Transverse colon (tissue), 4 donors: ENCODE results near the gene MYO5B.

Experiments used
- CTCF ChIP-seq, 5 experiments: fragments of 200-600 bp in 3 of 5; fragments of 450-650 bp in 2 of 5; sonication (generic) in 3 of 5; IDR thresholded peaks; 1 replicate in 2 of 5; 2 replicates in 3 of 5; pipeline ENCODE4 v1.5.1; 2016 to 2017; ENCODE audit warnings: antibody characterized with exemption in 5 of 5, inconsistent platforms in 3 of 5, mild to moderate bottlenecking in 2 of 5, moderate library complexity in 1 of 5
- POLR2A ChIP-seq: fragments of 450-650 bp; IDR thresholded peaks from one replicate; pipeline ENCODE4 v1.6.1; 2016; ENCODE audit warnings: antibody characterized with exemption, mild to moderate bottlenecking, moderate library complexity
- POLR2AphosphoS5 ChIP-seq, 3 donors: sonication (generic); formaldehyde crosslinking; IDR thresholded peaks; one replicate each; pipeline ENCODE4 v1.6.1; 2016; ENCODE audit warnings: antibody characterized with exemption in 3 of 3

- no peak for TF ChIP-seq POLR2A
- TF ChIP-seq CTCF (IDR thresholded peaks at IDR 0.05): no peak
- no peak for TF ChIP-seq POLR2AphosphoS5 (IDR thresholded peaks at IDR 0.05)
Observed at GRCh38 chr18:50042611-50043010, 152.3 kb downstream of the MYO5B start.
